GM23248 (cell line): Measurements from ENCODE around the gene TPCN1.

Source experiments
- EZH2 ChIP-seq: fragments of 200-600 bp; sonication (generic); IDR thresholded peaks from 2 replicates; pipeline ENCODE4 v1.6.1; 2018; ENCODE audit warnings: antibody characterized with exemption, mild to moderate bottlenecking; ENCODE audit not compliant: insufficient read depth, poor library complexity, severe bottlenecking
- EZH2phosphoT487 ChIP-seq: fragments of 200-600 bp; sonication (generic); IDR thresholded peaks from 2 replicates; pipeline ENCODE4 v1.6.1; 2018; ENCODE audit warnings: antibody characterized with exemption, moderate library complexity, mild to moderate bottlenecking, low read depth; ENCODE audit not compliant: insufficient read depth

DNA sequence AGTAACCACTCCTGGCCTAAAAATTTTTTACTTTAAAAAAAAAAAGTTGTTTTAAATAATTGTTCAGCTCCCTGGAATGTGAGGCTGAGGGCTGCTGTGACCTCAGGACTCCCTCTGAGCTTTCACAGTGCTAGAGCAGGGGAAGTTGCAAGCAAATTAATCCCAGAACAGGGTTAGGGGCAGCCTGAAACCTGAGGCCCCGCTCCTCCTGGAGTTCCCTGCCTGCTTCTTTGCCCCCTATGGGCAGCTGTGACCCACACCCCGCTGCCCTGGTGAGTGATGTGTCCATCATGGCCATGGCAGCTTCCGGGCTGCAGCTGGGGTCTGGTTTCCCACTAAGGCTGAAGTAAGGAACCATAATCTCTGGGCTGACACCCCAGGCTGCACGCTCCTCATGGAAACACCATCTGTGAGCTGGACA is 26.3 kb upstream of the TPCN1 start:
- no peak for TF ChIP-seq EZH2
- no peak for TF ChIP-seq EZH2phosphoT487
